Ishikawa (cell line): ENCODE data around the gene RIMBP2.

Source experiments
- CEBPB ChIP-seq: IDR thresholded peaks from 2 replicates; pipeline ENCODE4 v1.6.1; 2012
- CREB1 ChIP-seq: IDR thresholded peaks from 2 replicates; pipeline ENCODE4 v1.6.1; 2012; ENCODE audit warnings: low read depth
- EGR1 ChIP-seq: IDR thresholded peaks from 2 replicates; pipeline ENCODE4 v1.6.1; 2012
- EP300 ChIP-seq: IDR thresholded peaks from 2 replicates; pipeline ENCODE4 v1.6.1; 2012; ENCODE audit warnings: borderline replicate concordance
- FOXM1 ChIP-seq: IDR thresholded peaks from 2 replicates; pipeline ENCODE4 v1.6.1; 2012; ENCODE audit warnings: low read depth, borderline replicate concordance
- MAX ChIP-seq: IDR thresholded peaks from 2 replicates; pipeline ENCODE4 v1.6.1; 2012
- NFIC ChIP-seq: IDR thresholded peaks from 2 replicates; pipeline ENCODE4 v1.6.1; 2012
- RAD21 ChIP-seq: IDR thresholded peaks from 2 replicates; pipeline ENCODE4 v1.6.1; 2012; ENCODE audit warnings: low read depth
- REST ChIP-seq: IDR thresholded peaks from 2 replicates; pipeline ENCODE4 v1.6.1; 2012; ENCODE audit warnings: low read depth, mild to moderate bottlenecking
- TAF1 ChIP-seq: IDR thresholded peaks from 2 replicates; pipeline ENCODE4 v1.6.1; 2012; ENCODE audit warnings: low read depth, mild to moderate bottlenecking
- TCF12 ChIP-seq: IDR thresholded peaks from 2 replicates; pipeline ENCODE4 v1.6.1; 2012; ENCODE audit warnings: low read depth
- TEAD4 ChIP-seq: IDR thresholded peaks from 2 replicates; pipeline ENCODE4 v1.6.1; 2012
- USF1 ChIP-seq: IDR thresholded peaks from 2 replicates; pipeline ENCODE4 v1.6.1; 2012
- YY1 ChIP-seq: IDR thresholded peaks from 2 replicates; pipeline ENCODE4 v1.6.1; 2012; ENCODE audit warnings: low read depth
- ZBTB7A ChIP-seq: IDR thresholded peaks from 2 replicates; pipeline ENCODE4 v1.6.1; 2012; ENCODE audit warnings: low read depth

Gene RIMBP2

GRCh38 chr12:130468186-130468585 lies 247.9 kb downstream of the RIMBP2 start:
- TF ChIP-seq CEBPB (no peak), TEAD4 (no peak), FOXM1 (no peak), NFIC (no peak), YY1 (no peak), REST (no peak)

DNA sequence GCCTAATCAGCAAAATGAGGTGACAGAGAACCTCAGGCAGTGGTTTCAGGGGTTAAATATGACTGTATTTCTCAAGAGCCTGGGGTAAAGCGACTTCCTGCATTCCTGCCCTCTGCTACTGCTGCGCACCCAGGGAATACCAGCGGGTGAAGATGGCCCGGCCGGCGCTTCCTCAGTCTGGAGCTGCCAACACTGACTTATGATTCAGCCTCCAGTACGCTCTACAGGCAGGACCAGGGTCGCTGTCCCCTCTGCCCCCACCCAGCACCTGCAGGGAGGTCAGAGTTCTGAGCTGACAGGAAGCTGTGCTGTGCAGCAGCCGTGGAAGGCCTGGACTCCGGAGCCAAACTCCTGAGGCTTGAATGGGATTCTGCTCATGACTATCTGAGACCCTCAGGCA lies 250.5 kb downstream of the RIMBP2 start:
- TF ChIP-seq ZBTB7A (no peak), FOXM1 (no peak), CREB1 (no peak), TAF1 (no peak), TEAD4 (no peak), EP300 (no peak), TCF12 (no peak), YY1 (no peak), MAX (no peak), NFIC (no peak), USF1 (no peak), RAD21 (no peak), EGR1 (no peak), CEBPB (no peak), REST (no peak)

- no peak for TF ChIP-seq REST
- no peak for TF ChIP-seq FOXM1
- TF ChIP-seq ZBTB7A: no peak
- no peak for TF ChIP-seq EP300
- no peak for TF ChIP-seq TEAD4
- TF ChIP-seq NFIC: no peak
- no peak for TF ChIP-seq YY1
- TF ChIP-seq TAF1: no peak
- TF ChIP-seq MAX: no peak
- TF ChIP-seq EGR1: no peak
- no peak for TF ChIP-seq TCF12
- TF ChIP-seq USF1: no peak
- TF ChIP-seq CREB1: no peak
- TF ChIP-seq RAD21: no peak
- no peak for TF ChIP-seq CEBPB
These were observed 251.1 kb downstream of the RIMBP2 start for GRCh38 chr12:130465046-130465445.

DNA sequence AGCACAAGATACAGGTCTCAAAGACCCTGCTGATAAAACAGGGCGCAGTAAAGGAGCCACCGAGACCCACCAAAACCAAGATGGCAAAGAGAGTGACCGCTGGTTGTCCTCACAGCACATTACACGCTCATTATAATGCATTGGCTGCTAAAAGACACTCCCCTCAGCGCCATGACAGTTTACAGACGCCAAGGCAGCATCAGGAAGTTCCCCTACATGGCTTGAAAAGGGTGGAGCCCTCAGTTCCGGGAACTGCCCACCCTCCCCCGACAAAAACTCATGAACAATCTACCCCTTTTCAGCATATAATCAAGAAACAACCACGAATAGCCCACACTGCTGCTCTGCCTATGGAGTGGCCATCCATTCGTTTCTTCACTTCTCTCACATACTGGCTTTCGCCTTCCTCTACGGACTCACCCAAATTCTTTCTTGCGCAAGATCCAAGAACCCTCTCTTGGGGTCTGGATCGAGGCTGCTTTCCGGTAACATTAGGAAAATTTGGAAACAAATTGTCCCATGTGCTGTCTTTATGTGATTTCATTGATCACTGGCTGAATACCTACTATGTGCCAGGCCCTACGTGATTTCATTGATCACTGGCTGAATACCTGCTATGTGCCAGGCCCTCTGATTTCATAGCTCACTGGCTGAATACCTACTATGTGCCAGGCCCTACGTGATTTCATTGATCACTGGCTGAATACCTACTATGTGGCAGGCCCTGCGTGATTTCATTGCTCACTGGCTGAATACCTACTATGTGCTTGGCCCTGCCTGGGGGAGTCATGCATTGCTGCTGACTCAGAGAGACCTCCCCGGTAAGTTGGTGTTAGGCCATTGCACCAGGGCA lies 252.1 kb downstream of the RIMBP2 start:
- TF ChIP-seq FOXM1 (no peak), YY1 (no peak), CEBPB (no peak), REST (no peak), MAX (no peak), EP300 (no peak)
